HG03280 (cell line): Measurements from ENCODE around the gene KYNU.
"Not testable (repeated sequence)": the region's sequence is repeated elsewhere in the genome, so short reads cannot be mapped to it uniquely, and the experiment has no call there.

Source experiments
- ATAC-seq: cut with Tn5 transposase; IDR thresholded peaks from one replicate; pipeline ENCODE4 v1.9.1; 2021; ENCODE audit warnings: mild to moderate bottlenecking, moderate library complexity; ENCODE audit not compliant: unreplicated experiment

The KYNU gene

GRCh38 chr2:142914507-142915313 lies 37.2 kb downstream of the KYNU start:
- ATAC-seq = peak; percentile 98

DNA sequence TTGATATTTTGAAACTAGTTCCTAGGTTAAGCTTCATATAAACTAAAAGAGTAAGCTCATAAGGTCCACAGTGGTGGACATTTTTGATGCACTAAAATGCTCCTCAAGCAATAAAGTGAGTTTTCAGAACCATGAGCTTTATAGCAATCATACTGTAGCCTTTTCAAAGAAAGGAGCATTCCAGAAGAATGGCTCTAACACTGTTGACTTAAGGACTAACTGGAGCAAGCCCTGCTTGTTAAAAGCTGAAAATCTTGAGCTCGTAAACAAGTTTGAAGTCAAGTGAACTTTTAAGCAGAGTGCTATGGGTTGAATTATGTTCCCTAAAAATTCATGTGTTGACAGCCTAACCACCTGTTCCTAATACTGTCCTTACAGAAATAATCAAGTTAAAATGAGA lies 38.0 kb downstream of the KYNU start:
- ATAC-seq = no peak

- no peak for ATAC-seq
Measured at GRCh38 chr2:142918624-142919023, 41.2 kb downstream of the KYNU start.

DNA sequence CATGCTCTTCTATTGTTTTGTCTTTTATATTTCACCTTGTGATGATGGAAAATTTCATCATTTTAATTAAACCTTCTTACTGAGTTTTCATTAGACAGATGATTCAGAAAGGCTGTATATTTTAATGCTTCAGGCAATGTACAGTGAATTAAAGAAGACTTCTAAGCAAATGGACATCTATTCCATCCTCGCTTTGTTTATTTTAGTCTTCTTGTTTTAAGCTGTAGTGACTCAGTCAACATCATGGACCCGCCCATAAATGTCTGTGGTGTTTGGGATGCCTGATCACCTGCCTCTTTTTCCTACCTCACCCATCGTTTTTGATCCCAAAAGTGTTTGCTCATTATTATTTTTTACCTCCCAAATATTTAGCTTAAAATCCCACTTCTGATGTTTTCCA lies 43.1 kb downstream of the KYNU start:
- no peak for ATAC-seq

DNA sequence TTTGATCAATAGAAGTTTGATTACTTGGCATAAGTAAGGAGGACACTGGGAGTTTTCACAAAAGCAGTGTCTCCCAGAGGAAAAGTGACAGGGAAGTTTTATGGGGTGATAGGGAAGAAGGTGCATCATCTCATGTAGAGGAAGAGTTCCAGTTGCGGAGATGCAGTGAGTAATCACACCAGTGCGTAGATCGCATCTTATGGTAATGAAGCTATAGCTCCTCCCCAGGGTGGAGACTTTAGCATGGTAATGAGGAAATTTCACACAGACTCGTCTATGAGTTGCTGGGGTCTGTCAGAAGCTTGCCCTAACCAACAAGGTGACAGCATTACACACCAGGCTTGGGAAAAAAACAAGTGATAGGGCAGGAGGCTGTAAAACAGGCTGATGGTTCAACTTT lies 49.0 kb downstream of the KYNU start:
- ATAC-seq = no peak

GRCh38 chr2:142930835-142931398 lies 53.5 kb downstream of the KYNU start:
- no peak for ATAC-seq

GRCh38 chr2:142933916-142934315 lies 56.5 kb downstream of the KYNU start:
- no peak for ATAC-seq

- no peak for ATAC-seq
Measured at GRCh38 chr2:142935563-142936089, 58.2 kb downstream of the KYNU start.

DNA sequence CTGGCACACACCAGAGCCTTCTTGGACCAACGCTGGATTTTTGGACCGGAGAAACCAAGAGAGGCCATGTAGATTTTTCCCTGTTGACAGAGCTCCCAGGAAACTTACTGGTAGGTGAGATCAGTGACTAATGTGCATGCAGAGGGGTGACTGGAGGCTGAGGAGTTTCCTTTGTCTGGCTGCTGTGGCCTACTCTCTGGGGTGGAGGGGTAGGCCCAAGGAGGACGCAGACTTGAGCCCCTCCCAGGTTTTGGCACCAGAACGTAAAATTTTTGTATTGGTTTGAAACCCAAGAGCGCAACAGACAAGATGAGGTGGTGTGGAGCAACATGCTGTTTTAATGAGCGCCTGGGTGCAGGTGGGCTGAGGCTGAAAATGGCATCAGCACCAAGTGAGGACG lies 59.2 kb downstream of the KYNU start:
- no peak for ATAC-seq

GRCh38 chr2:142937347-142937746 lies 59.9 kb downstream of the KYNU start:
- no peak for ATAC-seq

GRCh38 chr2:142938240-142938639 lies 60.8 kb downstream of the KYNU start:
- ATAC-seq = no peak

- ATAC-seq = no peak
Measured at GRCh38 chr2:142940606-142941223, 63.3 kb downstream of the KYNU start.

GRCh38 chr2:142942690-142943089 lies 65.2 kb downstream of the KYNU start:
- ATAC-seq = no peak

DNA sequence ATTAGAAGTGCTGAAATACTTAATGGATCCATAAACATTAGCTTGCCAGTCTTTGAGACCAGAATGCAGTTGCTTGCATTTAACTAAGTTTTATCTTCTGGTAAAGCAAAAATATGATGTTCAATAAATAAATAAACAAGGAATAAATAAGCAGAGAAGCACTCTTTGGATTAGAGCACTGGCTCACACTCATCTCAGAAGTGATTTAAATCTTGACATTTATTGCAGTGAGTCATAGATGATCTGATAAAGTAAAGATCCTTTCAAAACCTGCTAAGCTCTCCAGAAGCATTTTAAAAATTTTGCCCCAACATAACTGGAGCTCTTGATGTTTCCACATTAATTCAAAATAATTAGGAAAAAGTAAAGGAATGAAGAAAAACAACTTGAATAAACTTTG lies 66.8 kb downstream of the KYNU start:
- no peak for ATAC-seq

- ATAC-seq = no peak
Measured at GRCh38 chr2:142944721-142945120, 67.3 kb downstream of the KYNU start.

DNA sequence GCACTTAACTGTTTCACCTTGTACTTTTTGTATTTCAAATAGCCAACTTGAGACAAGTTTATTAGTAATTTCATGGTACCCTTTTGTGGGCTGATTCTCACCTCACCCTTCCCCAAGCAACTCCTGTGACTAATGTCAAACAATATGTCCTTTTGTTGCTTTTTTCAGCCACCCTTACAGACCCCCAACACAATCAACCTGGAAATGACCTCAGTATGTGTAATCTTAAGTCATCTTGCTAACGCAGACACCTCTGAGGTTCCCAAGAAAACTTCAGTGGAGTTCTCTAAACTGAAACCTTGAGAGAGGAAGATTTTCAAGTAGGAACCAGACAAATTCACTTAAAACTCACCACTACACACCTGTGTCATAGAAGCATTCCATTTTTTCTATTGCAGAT lies 69.5 kb downstream of the KYNU start:
- no peak for ATAC-seq

GRCh38 chr2:142948723-142949122 lies 71.3 kb downstream of the KYNU start:
- ATAC-seq = not testable (repeated sequence)

GRCh38 chr2:142950323-142950722 lies 72.9 kb downstream of the KYNU start:
- not testable (repeated sequence) for ATAC-seq

GRCh38 chr2:142951190-142952007 lies 73.9 kb downstream of the KYNU start:
- no peak for ATAC-seq

GRCh38 chr2:142952018-142952417 lies 74.6 kb downstream of the KYNU start:
- no peak for ATAC-seq
